Urinary bladder (tissue), 4 donors: Measurements from ENCODE around the gene EPHA7. TPM values are rescaled to one million over a fixed set of nuclear protein-coding genes. Genes with fewer than 3 reads are reported as not detected.

Experiments
- DNase-seq: peaks from one replicate; pipeline ENCODE4 v3.0.0-alpha.2; 2015; ENCODE audit errors: extremely low spot score
- H3K27ac ChIP-seq: one replicate; pipeline ENCODE4 v1.5.1; 2013; ENCODE audit warnings: low read depth, mild to moderate bottlenecking, moderate library complexity
- H3K36me3 ChIP-seq: one replicate; pipeline ENCODE4 v1.6.1; 2013; ENCODE audit warnings: mild to moderate bottlenecking, moderate library complexity; ENCODE audit not compliant: insufficient read depth
- H3K4me1 ChIP-seq: one replicate; pipeline ENCODE4 v1.6.1; 2013; ENCODE audit warnings: mild to moderate bottlenecking, moderate library complexity; ENCODE audit not compliant: insufficient read depth
- H3K4me3 ChIP-seq: one replicate; pipeline ENCODE4 v1.5.1; 2013; ENCODE audit warnings: low read depth, low read length
- WGBS: extraction: QIAGEN DNeasy Blood & Tissue Kit; methylation state at CpG from one replicate; pipeline ENCODE4 v1.1.7; 2013; 5-methylcytosine and 5-hydroxymethylcytosine counted together
- polyA plus RNA-seq: library from polyadenylated mRNA; stranded (reverse); fragments of 200-250 nt; gene quantifications from one replicate; pipeline ENCODE4 v1.2.3, GENCODE V29; 2013
- total RNA-seq: library from RNA; depleted of rRNA; stranded (reverse); fragments of >200 nt; gene quantifications from one replicate; pipeline ENCODE4 v1.2.3, GENCODE V29; 2014
- donor health status: healthy with polysubstance abuse.
- donor health status: healthy.

The EPHA7 gene
- total and polyA plus RNA-seq, 2 donors, result 11.0 to 75.9 TPM

DNA sequence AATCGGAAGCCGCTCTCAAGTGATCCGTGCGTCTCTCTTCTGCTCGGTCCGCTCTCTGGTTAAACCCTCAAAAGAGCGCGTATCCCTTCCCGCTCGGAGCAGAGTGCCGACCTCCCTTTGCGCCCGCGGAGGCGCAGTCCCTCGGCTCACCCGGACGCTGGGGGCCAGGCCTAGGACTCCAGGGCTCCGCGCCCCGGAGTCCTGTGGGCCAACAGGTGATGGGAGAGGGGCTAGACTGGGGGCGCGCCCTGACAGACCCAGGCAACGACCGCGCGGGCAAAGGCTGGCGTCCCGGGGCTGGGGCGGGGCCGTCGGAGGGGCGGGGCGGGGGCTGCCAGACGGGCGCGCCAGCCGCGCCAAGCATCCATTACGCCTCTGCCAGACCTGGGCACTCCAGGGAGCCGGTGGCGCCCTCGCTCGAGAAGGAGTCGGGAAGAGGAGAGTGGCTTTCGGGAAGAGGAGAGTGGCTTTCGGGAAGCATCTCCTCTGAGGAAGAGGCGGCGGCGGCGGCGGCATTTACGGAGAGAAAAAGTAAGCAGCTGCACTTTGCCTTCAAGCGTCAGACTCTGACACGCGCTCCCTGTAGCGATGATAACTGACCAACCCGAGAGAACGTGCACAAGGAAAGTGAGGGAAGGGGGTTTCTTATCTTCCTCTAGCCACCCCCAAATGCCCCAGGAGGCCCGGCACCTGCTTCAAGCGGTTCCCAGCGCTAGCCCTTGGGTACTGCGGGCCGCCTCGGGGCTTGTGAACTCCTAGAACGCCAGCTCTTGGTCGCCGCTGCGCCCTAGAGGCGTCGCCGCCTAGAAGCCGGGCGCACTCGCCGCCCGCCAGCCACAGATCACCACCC, 2.6 kb downstream of the EPHA7 start:
- Histone ChIP-seq H3K4me3 (peak overlapping the region; percentile 93), H3K4me1 (no peaks in the 10 kb centered on the region), H3K36me3 (no peaks in the 10 kb centered on the region), H3K27ac (no peak overlapping the region)
- DNase-seq, result no peak
- under 1% methylated on average over 77 of the region's 77 CpGs for WGBS

DNA sequence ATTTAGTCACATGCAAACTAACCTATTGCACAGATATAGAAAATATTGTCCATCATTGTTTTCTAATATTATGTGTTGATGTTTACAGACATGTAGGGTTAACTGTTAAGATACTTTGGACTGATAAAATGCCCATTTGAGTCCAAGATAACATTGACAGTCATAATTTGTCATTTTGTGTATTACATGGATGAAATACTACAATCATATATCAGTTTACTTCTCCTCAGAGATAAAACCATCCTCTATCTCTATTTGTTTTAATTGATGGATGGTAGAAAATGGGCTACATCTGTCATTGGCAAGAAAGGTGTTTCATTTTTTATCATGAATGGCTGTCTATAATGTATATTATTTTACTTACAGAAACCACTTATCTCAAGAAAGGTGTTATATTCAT, 6.2 kb downstream of the EPHA7 start:
- no peak for DNase-seq
- Histone ChIP-seq H3K36me3 (no peaks in the 10 kb centered on the region), H3K4me1 (no peaks in the 10 kb centered on the region), H3K4me3 (no peak overlapping the region), H3K27ac (no peak overlapping the region)

GRCh38 chr6:93412452-93412851, 6.9 kb downstream of the EPHA7 start:
- Histone ChIP-seq H3K36me3 (no peaks in the 10 kb centered on the region), H3K4me1 (no peaks in the 10 kb centered on the region)
- DNase-seq, result no peak

GRCh38 chr6:93407186-93407585, 12.2 kb downstream of the EPHA7 start:
- H3K36me3 ChIP-seq, result no peaks in the 10 kb centered on the region
- H3K4me1 ChIP-seq, result no peaks in the 10 kb centered on the region
- 87% methylated on average over 1 of the region's 1 CpG for WGBS

More at GRCh38 chr6:93412452-93412851, 6.9 kb downstream of the EPHA7 start:
- H3K4me3 ChIP-seq, result no peak overlapping the region
- no peak overlapping the region for H3K27ac ChIP-seq

GRCh38 chr6:93403390-93403789, 16.0 kb downstream of the EPHA7 start:
- Histone ChIP-seq H3K36me3 (no peaks in the 10 kb centered on the region), H3K4me3 (no peak overlapping the region), H3K4me1 (no peaks in the 10 kb centered on the region), H3K27ac (no peak overlapping the region)
- DNase-seq, result no peak
- WGBS, result 96% methylated on average over 3 of the region's 3 CpGs

More at GRCh38 chr6:93407186-93407585, 12.2 kb downstream of the EPHA7 start:
- Histone ChIP-seq H3K4me3 (no peak overlapping the region), H3K27ac (no peak overlapping the region)
- no peak for DNase-seq

GRCh38 chr6:93398723-93399122, 20.6 kb downstream of the EPHA7 start:
- H3K4me3 ChIP-seq, result no peak overlapping the region
- no peaks in the 10 kb centered on the region for H3K4me1 ChIP-seq
- 7% methylated on average over 1 of the region's 1 CpG for WGBS
- no peak for DNase-seq
- H3K27ac ChIP-seq, result no peak overlapping the region
- no peaks in the 10 kb centered on the region for H3K36me3 ChIP-seq

DNA sequence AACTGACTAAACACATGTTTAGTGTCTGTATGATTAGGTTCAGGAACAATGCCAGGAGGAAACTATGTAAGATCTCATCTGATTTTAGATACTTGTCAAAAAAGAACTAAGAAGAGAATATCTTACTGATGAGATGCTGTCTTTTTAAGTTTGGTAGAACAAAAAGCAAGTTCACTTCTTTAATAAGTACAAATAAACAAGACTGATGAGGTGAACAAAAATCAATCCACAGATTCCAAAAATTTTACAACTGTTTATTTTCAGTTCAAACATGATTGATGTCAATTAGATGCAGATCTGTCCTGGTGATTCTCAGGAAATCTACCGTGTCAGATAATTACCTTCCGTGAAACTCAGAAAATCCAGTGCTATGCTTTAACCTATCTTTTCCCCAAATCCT, 24.9 kb downstream of the EPHA7 start:
- Histone ChIP-seq H3K36me3 (no peaks in the 10 kb centered on the region), H3K4me1 (no peaks in the 10 kb centered on the region), H3K4me3 (no peak overlapping the region), H3K27ac (no peak overlapping the region)
- 76% methylated on average over 2 of the region's 2 CpGs for WGBS
- no peak for DNase-seq

DNA sequence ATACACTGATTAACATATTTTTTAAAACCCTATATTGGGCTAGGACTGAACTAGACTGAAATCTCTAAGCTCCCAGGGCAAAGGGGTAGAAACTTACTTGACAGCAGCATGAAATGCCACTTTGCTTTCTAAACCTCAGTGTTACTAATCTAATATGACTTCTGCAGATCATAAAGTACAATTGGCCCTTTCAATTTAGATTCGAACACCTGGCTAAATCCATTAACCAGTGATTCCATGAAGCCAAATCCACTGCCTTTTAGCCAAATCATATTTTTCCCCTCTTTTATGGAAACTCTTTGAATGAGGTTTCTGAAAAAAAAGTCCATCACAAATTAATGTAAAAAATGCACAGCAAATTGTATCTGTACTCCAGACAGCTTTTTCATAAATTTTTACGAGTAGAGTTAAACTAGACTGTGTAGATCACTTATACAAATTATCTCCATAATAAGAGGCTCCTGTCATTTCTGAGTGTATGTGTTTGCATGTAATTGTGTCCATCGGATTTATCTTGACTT, 25.7 kb downstream of the EPHA7 start:
- no peak overlapping the region for H3K27ac ChIP-seq
- WGBS, result 69% methylated on average over 3 of the region's 3 CpGs
- no peaks in the 10 kb centered on the region for H3K36me3 ChIP-seq
- no peak for DNase-seq
- no peaks in the 10 kb centered on the region for H3K4me1 ChIP-seq
- no peak overlapping the region for H3K4me3 ChIP-seq

- WGBS, result 74% methylated on average over 1 of the region's 1 CpG
- H3K4me3 ChIP-seq, result no peak overlapping the region
- no peak for DNase-seq
- H3K27ac ChIP-seq, result no peak overlapping the region
- H3K36me3 ChIP-seq, result no peaks in the 10 kb centered on the region
- no peaks in the 10 kb centered on the region for H3K4me1 ChIP-seq
These were observed 26.6 kb downstream of the EPHA7 start for GRCh38 chr6:93392797-93393196.

- H3K4me1 ChIP-seq, result no peaks in the 10 kb centered on the region
- H3K4me3 ChIP-seq, result no peak overlapping the region
- H3K36me3 ChIP-seq, result no peaks in the 10 kb centered on the region
- DNase-seq, result no peak
- no peak overlapping the region for H3K27ac ChIP-seq
- 85% methylated on average over 5 of the region's 5 CpGs for WGBS
These were observed 27.4 kb downstream of the EPHA7 start for GRCh38 chr6:93391965-93392364.

DNA sequence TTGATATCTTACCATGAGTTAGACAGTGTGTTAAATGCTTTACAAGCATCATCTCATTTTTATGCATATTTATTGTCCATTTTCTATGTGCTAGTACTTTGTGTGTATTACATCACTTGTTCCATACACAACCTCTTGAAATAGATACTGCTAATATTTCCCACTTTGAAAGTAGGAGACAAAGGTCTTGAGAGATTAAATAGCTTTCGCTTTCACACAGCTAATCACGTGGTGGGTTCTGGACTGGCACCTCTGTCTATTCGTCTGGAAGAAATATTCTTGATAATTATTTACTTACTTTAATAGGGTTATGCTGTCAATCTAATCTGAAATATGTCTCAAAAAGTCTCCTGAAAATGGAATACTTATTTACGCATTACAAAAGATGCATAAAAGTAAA, 30.2 kb downstream of the EPHA7 start:
- 84% methylated on average over 4 of the region's 4 CpGs for WGBS
- no peak overlapping the region for H3K27ac ChIP-seq
- no peak overlapping the region for H3K4me3 ChIP-seq
- no peaks in the 10 kb centered on the region for H3K4me1 ChIP-seq
- no peak for DNase-seq
- H3K36me3 ChIP-seq, result no peaks in the 10 kb centered on the region

GRCh38 chr6:93388070-93388469, 31.3 kb downstream of the EPHA7 start:
- Histone ChIP-seq H3K27ac (no peak overlapping the region), H3K4me1 (no peaks in the 10 kb centered on the region), H3K4me3 (no peak overlapping the region), H3K36me3 (no peaks in the 10 kb centered on the region)
- no peak for DNase-seq
- WGBS, result 92% methylated on average over 1 of the region's 1 CpG

DNA sequence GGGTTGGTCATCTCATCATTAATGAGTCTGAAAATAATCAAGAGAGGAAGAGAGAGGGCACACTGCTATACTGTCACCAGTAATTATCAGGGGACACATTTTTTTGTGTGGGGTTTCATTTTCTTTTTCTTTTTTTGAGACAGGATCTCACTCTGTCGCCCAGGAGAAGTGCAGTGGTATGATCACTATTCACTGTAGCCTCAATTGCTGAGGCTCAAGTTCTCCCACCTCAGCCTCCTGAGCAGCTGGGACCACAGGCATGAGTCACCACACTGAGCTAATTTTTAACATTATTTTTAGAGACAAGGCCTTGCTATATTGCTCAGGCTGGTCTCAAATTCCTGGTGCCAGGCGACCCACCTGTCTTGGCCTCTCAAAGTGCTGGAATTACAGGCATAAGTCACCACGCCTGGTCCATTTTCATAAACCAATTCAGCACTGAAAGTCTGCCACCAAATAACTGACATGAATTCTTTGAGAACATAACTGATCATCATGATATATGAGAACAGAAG, 43.3 kb downstream of the EPHA7 start:
- WGBS, result 90% methylated on average over 3 of the region's 3 CpGs
- no peak overlapping the region for H3K4me3 ChIP-seq
- DNase-seq, result no peak
- H3K27ac ChIP-seq, result no peak overlapping the region
- H3K36me3 ChIP-seq, result no peaks in the 10 kb centered on the region
- H3K4me1 ChIP-seq, result no peaks in the 10 kb centered on the region

- no peak overlapping the region for H3K4me3 ChIP-seq
- no peak overlapping the region for H3K27ac ChIP-seq
- no peak for DNase-seq
- WGBS, result 85% methylated on average over 2 of the region's 2 CpGs
- H3K4me1 ChIP-seq, result no peaks in the 10 kb centered on the region
- no peaks in the 10 kb centered on the region for H3K36me3 ChIP-seq
These were observed 45.9 kb downstream of the EPHA7 start for GRCh38 chr6:93373445-93373844.
